SKM-1 (cell line): ENCODE data around the gene PSMB5.

ENCODE experiments used
- DNase-seq: peaks from one replicate; lab custom pipeline; 2025; ENCODE audit not compliant: unreplicated experiment; lab: John Stamatoyannopoulos, UW

The PSMB5 gene

DNA sequence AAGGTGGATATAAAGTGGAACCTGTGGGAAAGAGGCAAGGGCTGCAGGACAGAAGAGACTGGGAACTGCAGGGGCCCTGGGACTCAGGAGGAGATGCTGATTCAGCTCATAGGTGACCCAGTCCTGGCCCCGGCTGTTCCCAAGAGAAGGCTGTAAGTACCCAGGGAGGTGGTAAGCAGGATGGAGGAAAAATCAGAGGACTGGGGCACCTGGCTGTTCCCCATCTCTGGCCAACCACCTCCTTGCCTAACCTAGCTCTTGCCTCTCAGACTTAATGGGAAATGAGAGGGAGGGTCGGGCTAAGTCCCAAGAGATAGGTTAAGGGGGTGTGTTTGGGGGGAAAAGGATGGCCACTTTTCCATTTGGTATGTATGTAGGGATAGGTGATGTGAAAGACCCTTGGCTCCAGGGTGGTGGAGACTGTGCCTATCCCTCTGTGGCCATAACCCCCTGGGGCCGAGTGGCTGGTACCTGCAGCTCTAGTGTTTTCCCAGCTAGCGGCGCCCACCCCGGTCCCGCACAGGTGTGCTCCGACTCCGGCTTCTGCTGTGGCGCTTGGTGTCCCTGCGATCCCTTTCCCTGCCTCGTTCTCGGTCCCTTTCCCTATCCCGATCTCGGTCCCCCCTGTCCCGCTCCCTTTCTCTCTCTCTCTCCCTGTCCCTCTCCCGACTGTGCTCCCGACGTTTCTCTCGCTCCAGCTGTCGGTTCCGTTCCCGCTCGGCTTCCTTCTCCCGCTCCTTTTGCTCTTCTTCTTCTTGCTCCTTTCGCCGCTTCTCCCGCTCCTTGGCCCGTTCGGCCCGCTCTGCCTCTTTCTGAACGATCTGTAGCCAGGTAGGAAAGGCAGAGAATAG lies 24.2 kb upstream of the PSMB5 start:
- no peak for DNase-seq

DNA sequence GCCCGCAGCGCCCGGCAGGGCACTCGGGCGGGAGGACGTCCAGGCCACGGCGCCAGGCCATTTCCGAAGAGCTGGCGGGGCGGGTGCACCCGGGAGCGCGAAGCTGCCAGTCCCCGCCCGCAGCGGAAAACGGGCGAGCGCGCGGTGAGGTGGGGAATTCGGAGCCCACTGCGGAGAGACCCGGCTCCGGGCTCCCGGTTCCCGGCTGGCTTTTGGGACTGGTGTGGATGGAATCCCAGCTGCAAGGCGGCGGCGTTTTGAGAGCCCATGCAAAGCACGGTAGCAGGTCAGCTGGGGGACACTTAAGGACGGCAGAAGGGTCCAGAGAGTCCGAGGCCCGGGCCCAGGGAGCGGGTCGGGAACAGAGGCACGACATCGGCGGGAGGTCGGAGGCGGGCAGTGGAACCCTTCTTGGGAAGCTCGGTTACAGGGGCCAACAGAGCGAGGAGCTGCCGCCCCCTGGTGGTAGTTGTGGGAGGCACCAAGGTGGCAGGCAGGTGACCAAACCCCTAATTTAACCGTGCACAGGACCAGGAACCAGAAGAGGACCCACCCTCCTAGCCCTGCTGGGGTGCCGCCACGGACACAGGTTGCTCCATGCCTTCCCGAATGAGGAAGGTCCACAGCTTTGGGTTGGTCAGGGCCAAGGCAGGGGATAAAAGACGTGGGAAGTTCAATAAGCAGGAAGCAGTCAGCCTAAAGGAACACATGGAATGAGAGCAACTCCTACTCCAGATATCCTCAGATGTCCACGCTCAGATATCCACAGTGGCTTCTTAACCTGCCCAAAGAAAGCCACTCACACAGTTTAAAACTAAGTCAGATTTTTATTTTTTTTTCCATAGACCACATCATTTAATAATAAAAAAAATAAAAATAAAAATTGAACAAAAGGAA lies 23.3 kb upstream of the PSMB5 start:
- DNase-seq: no peak

DNA sequence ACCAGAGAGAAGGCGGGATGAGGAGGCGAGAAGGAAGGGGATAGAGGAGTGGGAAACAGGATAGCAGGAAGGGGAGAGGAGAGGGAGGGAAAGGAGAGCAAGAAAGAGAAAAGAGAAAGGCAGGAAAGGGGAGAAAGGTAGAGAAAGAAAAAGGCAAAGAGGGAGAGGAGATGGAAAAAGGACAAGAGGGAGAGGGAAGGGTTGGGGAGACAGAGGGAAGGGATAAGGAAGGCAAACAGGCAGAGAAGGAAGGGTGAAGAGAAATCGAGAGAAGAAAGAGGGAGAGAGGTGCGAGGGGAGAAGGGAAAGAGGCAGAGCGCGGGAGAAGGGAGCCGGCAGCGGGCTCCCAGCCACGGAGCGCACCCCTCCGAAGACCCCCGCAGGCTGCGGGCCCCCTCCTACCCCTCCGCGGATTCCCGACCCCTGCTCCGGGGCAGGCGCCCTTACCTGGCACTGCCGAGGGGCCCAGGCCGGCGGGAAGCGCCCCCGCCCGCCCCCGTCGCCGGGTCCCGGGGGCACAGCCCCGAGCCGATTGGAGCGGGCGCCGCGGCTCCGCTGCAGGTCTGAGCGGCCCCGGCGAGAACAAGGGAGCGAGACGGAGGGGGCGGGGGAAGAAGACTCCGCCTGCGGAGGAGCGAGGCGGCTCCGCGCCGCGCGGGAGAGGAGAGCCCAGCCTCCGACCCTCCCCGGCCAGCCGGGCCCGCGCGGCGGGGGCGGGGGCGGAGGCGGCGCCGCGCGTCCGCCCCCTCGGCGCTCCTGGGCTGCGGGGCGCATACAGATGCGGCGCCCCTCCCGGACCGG lies 22.5 kb upstream of the PSMB5 start, which contains the start of gene CDH24:
CDH24 (minus strand) TSS at position 565 of the 801 bp plus-strand sequence. CDS start 1,787 bp downstream, outside the sequence.
- no peak for DNase-seq

DNA sequence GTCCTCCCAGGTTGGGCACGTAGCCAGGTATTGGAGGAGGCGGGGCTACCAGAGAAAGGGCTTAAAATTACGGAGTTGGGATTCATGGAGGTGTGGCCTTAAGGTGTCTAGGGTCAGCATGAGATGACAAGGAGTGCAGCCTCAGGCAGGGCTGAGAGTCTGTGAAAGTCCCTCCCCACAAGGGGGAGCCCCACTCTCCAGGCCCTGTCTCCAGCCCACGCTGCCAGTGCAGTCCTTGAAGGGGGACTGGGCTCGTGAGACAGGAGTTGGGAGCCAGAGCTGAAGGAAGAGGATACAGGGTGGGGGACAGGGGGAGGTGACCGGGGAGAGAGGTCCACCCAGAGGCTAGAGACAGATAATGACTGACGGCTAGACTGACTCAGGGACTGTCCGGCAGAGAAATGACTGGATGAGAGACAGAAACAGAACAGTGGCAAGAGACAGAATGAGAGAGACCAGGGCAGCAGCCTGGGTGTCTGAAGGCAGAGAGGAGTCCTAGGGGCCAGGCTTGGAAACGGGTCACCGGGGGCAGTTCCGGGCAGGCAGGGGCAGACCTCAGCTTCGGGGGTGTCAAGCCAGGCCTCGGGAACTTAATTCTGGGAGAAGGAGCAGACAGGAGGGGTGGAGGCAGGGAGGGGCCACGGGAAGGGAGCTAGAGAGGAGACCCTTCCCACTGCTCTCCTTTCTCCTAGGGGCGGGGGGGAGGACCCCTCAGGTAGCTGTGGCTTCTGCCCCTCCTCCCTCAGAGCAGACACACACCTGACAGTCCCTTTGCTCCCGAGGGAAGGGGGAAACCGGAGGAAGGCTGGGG lies 21.6 kb upstream of the PSMB5 start:
- no peak for DNase-seq

DNA sequence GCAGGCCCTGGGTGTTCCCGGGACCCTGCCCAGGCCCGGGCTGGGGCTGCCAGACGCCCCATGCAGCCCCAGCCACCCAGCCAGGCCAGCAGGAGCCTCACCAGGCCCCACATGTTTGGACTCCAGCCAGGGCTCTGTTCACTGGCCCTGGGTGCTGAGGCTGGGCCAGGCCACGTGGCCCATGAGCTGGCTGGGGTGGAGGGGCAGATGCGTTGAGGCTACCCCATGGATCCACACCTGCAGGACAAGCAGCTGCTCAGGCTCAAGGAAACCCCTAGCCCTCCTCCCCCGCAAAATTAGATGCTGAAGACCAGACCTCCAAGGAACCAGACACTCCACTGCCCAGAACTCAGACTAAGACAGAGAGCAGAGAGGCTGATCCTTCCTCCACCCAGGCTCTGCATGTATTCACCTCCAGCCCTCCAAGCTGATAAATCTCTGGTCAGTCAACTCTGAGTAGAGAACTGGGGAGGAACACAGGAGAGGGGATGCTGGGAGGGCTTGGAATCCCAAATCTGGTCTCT lies 21.0 kb upstream of the PSMB5 start:
- no peak for DNase-seq

DNA sequence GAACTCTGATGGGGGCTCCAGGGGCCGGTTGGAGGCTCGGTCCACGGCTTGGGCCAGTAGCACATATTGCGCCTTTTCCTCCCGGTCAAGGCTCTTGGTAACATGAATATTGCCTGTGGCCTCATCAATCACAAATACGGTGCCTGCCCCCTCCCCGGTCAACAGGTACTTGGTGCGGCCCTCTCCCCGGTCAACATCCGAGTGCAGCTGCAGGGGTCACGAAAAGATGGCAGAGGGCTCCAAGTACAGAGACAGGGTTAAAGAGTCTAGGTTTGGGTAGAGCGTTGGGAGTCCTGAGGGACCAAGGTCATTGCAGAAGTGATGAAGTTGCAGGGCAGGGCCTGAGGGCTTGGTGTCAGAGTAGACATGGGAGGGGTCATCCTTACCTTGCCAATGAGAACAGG lies 20.4 kb upstream of the PSMB5 start:
- DNase-seq: no peak

DNA sequence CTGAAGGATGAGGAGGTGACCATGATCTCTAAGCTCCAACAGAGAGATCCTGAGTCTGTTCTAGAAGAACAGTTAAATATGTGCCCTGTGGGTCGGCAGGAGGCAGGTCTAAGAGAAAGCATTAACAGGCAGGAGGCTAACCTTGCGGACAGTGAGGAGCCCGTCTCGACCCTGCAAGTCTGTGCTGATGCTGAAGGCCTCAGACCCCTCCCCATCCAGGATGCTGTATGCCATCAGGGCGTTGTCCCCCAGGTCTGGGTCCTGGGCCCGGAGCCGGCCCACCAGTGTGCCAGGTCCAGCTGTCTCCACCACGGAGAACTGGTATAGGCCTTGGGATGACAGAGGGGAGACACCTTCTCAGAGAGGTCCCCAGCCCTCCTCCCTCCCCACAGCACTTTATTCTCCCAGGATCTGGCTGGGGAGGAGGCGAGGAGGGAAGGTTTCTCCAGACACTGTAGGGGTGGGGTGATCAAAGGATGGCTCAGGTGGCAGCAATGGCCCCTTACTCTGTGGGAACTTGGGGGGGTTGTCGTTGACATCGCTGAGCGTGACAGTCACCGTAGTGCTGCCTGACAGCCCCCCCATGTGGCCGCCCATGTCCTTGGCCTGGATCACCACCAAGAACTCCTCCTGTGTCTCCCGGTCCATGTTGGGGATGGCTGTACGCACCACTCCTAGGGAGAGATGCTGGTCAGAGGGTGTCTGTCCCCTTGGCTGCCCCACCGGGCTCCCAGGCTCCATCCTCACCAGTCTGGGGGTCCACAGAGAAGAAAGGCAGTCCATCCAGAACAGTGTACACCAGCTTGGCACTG lies 19.5 kb upstream of the PSMB5 start:
- DNase-seq: no peak

DNA sequence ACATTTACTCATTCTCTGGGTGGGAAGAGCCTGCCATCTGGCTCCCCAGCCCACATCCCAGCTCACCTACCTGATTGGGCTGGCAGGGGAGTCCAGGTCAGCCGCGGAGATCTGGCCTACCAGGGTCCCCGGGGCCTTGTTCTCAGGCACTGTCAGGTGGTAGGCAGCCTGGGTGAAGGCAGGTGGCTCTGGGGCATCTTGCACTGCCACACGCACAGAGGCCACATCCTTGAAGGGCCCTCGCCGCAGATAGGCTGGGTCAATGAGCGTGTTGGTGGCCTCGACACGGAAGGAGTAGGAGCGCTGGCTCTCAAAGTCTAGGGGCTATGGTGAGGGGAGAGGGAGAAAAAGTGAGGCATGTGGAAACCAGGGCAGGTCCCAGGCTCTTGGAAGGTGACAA lies 18.7 kb upstream of the PSMB5 start:
- DNase-seq: no peak

DNA sequence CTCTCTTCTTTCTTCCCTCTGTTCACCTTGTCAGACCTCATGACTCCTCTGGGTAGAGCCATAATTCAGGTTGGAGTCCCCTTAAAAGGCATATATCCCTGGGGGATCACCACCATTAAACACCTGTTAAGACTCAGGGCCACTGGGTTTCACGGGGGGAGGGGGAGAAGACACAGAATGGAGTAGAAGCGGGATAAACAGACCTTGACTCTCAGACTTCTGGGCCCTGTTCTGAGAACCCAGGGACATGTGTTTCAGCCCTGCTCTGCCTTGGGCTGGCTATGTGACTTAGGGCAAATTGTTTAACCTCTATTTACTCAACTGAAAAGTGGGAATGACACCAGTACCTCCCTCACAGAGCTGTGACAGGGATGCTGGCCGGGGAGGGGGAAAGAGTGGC lies 18.0 kb upstream of the PSMB5 start:
- no peak for DNase-seq

DNA sequence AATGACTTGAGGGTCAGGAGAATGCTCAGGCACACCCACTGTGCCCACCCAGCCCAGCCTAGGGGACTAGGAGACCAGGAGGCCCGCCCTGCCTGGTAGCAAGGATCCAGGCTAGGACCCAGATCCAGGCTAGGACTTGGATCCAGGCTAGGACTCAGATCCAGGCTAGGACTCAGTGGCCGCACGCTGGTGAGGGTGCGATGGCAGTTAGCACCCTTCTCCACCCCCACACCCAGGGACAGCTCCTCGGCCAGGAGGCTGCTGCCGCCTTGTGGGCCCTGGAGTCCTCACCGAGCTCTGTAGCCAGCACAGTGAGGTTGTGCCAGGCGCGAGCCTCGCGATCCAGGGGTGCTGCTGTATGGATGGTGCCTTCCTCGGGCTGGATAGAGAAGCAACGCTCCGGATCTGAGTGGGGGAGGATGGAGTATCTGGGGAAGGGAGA lies 17.5 kb upstream of the PSMB5 start:
- DNase-seq: no peak

DNA sequence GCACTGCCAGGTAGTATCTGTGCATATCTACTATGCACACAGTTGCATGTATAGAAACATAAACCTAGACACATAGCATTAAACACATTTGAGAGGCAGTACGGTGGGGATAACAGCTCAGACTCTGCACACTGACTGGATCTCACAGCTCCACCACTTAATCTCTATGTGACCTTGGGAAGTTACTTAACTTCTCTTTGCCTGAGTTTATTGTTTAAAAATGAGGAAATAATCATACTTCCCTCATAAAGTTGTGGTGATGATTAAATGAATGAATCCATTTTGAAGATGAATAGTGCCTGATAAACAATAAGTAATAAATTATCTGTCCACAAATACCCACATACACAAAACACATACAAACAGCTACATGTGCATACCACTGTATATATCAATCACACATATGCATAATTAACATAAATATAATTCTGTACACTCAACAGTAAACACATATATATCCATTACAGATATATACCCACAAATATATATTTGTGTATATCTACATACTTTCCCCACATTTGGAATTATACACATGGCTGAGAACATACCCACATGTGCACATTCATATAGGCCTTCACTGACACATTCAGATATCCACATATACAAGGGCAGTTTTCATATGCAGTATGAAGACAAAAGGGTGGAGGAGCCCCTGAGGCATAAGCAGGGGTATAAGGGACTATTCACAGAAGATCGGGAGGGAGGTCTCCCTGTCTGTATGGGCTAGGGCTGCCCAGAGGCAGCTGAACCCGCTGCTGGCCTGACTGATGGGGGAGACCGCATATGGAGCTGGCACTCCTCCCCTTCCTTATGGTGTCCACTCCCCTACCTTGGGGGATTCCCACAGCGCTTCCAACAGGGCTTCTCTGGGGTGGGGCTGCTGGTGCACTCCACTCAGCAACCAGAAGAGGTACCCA lies 16.7 kb upstream of the PSMB5 start:
- no peak for DNase-seq

DNA sequence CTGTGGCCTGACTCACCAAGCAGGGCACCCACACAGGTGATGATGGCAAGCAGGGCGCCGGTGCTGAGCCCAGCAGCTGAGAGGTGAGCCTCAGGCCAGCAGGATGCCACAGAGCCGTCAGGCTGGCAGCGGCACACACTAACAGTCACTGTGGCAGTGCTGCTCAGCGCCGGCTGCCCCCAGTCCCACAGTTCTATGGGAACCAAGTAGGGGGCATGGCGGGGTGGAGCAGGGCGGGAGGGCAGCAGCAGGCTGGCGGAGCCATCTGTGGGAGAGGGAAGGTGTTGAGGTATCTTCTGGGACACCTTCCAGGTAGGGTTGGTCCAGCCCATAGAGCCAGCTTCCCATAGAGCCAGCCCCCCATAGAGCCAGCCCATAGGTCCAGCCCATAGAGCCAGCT lies 14.3 kb upstream of the PSMB5 start:
- DNase-seq: no peak

DNA sequence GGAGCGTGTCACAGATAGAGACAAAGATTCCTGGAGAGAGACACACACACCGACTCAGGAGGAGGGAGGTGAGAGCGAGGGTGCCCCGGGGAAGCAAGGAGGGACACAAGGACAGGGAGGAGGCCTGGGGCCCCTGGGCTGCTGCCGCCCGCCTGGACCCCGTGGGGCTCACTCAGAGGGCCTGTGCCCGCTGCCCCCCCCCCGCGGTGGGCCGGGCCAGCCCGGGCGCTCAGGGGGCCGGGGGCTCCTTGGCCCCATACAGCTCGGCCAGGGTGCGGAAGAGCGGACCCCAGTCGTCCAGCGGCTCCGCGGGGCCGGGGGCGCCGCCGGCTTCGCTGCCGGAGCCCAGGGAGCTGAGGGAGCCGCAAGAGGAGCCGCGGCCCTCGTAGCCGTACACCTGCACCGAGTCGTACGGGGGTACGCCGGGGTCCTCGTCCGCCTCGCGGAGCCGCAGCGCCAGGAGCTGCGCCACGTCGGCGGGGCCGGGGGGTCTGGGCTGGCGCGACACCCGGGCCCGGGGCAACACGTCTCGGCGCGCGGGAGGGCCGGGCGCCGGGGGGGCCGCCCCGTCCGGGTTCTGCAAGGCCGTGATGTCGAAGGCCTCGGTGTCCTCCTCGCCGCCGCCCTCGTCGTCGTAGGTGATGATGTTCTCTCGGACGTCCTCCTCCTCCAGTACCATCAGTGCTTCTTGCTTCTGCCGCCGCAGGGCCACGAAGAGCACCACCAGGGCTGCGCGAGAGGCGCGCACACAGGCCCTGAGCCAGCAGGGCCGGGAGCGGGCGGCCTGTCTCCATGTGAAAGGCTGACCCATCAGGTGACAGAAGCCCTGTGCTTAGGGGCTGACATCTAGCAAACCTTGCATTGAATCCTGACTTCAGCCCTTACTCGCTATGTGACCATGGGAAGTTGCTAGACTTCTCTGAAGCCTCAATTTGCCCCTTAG lies 13.3 kb upstream of the PSMB5 start:
- DNase-seq: no peak

DNA sequence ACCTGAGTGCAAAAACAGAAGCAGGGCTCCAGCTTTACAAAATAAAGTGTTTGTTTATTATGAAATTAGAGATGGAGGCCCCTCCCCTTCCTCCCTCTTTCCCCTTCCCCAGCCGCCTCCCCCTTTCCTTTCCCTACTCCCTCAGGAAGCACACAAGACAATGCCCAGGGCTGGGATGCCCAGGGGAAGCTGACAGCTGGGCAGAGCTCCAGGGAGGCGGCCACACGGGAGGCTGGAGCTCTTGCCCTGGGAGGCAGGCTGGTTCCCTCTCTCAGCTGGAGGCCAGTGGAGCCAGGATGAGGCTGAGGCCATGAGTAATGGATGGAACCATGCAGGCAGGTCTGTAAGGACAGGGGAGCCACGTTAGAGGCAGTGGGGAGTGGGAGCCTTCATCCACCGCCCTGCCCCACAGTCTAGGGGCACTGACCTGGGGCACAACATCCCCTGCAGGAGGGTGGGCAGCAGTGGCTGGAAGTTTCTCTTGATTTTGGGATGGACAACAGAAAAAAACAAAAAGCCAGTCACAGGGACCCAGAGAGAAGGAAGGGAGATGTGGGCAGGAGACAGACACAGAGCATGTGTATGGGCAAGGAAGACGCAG lies 12.4 kb upstream of the PSMB5 start:
- DNase-seq: no peak

DNA sequence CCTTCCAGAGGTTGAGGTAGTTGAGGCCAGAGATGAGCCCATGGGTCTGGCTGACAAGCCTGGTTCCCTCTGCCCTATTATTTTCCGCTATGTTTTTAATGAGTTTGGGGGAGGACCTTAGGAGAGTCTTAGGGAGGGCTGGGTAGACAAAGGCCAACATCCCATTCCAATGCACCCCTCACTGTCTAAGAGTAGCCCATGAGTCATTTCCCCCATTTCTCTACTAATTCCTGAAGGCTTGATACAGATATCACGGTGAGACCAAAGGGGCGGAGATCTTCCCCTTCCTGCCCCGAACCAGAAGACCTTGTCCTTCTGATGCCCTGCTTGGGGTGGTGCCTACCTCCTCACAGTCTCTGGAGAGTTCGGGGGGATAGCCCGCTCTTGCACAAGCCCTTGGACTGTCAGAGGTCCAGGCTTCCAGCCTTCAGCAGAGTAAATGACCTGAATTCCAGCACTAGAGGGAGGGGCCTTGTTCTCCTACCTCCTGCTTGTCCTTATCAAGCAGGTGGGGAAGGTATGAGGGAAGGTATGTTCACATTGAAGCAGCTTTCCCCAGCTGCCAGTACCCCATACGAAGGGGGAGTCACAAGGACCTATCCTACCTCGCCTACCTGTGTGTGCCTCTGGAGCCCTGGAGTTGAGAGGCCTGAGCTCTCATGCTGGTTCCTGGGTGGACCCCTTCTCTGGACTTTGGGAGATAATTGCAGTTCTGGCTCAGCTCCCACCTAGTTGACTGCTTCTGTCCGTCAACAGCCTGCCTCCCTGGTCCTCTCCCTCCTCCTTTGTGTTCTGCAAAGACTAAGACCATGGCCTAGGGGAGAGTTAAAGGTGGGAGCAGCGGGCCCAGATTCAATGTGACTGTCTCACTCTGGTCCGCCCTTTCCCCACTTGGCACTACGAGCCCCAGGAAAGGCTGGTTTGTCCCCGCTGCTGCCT lies 11.0 kb upstream of the PSMB5 start:
- DNase-seq: no peak

DNA sequence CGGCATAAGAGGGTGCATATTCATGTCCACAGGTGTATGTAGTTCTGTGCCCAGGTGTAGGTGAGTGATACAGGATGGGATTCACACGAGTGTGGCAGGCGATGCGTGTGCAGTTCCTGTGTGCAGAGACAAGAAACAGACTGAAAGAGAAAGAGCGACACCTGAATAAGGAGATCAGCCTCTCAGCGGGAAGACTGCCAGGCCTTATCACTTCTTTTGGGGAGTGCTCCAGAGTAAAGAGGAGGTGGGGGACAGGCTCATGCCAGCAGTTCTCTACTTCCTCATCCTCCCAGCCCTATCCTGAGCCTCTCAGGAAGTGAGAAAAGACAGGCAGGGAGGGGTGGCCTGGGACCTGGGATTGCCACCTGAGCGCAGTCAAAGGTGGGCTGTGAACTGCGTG lies 10.1 kb upstream of the PSMB5 start:
- no peak for DNase-seq
